Muscle layer of colon (tissue), 2 donors: ENCODE measurements around the gene MRPL2.
"Not testable (repeated sequence)": the region's sequence is repeated elsewhere in the genome, so short reads cannot be mapped to it uniquely, and the experiment has no call there.

ENCODE experiments used
- H3K27ac ChIP-seq: one replicate; pipeline ENCODE4 v1.7.0; 2013; ENCODE audit warnings: low read depth, mild to moderate bottlenecking, low read length, moderate library complexity
- H3K27me3 ChIP-seq, 2 donors: one replicate each; pipeline ENCODE4 v1.7.0; 2013; ENCODE audit warnings: low read length in 2 of 2, mild to moderate bottlenecking in 2 of 2; ENCODE audit not compliant: insufficient read depth in 2 of 2, control insufficient read depth in 1 of 2
- H3K36me3 ChIP-seq: one replicate; pipeline ENCODE4 v1.7.0; 2013; ENCODE audit warnings: mild to moderate bottlenecking, low read length; ENCODE audit not compliant: insufficient read depth
- H3K4me1 ChIP-seq: one replicate; pipeline ENCODE4 v1.7.0; 2013; ENCODE audit warnings: mild to moderate bottlenecking, low read length; ENCODE audit not compliant: insufficient read depth
- H3K4me3 ChIP-seq, 2 donors: one replicate each; pipeline ENCODE4 v1.7.0; 2013; ENCODE audit warnings: low read length in 2 of 2, low read depth in 1 of 2, mild to moderate bottlenecking in 1 of 2, moderate library complexity in 1 of 2
- H3K9ac ChIP-seq: one replicate; pipeline ENCODE4 v1.7.0; 2013; ENCODE audit warnings: low read length
- H3K9me3 ChIP-seq: one replicate; pipeline ENCODE4 v1.7.0; 2013; ENCODE audit warnings: mild to moderate bottlenecking, low read length
- donor health status: abdominal sarcoma.
- donor health status: Adenocarcinoma of cecum.

MRPL2 gene

GRCh38 chr6:43045371-43045930, 13.8 kb downstream of the MRPL2 start:
- Histone ChIP-seq H3K4me1 (no peaks in the 10 kb centered on the region), H3K27ac (no peak overlapping the region), H3K9me3 (no peaks in the 10 kb centered on the region), H3K9ac (no peak overlapping the region), H3K36me3 (peaks cover 29% of the 10 kb centered on the region), H3K4me3 (no peak overlapping the region), H3K27me3 (no peaks in the 10 kb centered on the region)

GRCh38 chr6:43043310-43043709, 15.9 kb downstream of the MRPL2 start:
- no peak overlapping the region for H3K9ac ChIP-seq
- no peaks in the 10 kb centered on the region for H3K4me1 ChIP-seq
- H3K27ac ChIP-seq, result no peak overlapping the region
- no peak overlapping the region for H3K4me3 ChIP-seq
- no peaks in the 10 kb centered on the region for H3K9me3 ChIP-seq
- no peaks in the 10 kb centered on the region for H3K27me3 ChIP-seq
- H3K36me3 ChIP-seq, result peaks cover 28% of the 10 kb centered on the region

- not testable (repeated sequence) for H3K27me3 ChIP-seq, H3K4me1 ChIP-seq, H3K4me3 ChIP-seq, H3K9ac ChIP-seq, H3K9me3 ChIP-seq, H3K27ac ChIP-seq
- H3K36me3 ChIP-seq, result peaks cover 42% of the 10 kb centered on the region
These were observed 17.8 kb downstream of the MRPL2 start for GRCh38 chr6:43041475-43041874.

- Histone ChIP-seq H3K27ac (no peak overlapping the region), H3K9ac (no peak overlapping the region), H3K27me3 (no peaks in the 10 kb centered on the region), H3K4me3 (no peak overlapping the region), H3K4me1 (peaks cover 3% of the 10 kb centered on the region), H3K9me3 (no peaks in the 10 kb centered on the region), H3K36me3 (peaks cover 35% of the 10 kb centered on the region)
These were observed 18.5 kb downstream of the MRPL2 start for GRCh38 chr6:43040542-43041257.

- Histone ChIP-seq H3K4me1 (peaks cover 3% of the 10 kb centered on the region), H3K36me3 (peaks cover 36% of the 10 kb centered on the region), H3K4me3 (no peak overlapping the region), H3K9ac (no peak overlapping the region), H3K27me3 (no peaks in the 10 kb centered on the region), H3K9me3 (no peaks in the 10 kb centered on the region), H3K27ac (no peak overlapping the region)
These were observed 20.5 kb downstream of the MRPL2 start for GRCh38 chr6:43038727-43039126.

- H3K4me1 ChIP-seq, result peaks cover 3% of the 10 kb centered on the region
- H3K27me3 ChIP-seq, result no peaks in the 10 kb centered on the region
- H3K9me3 ChIP-seq, result no peaks in the 10 kb centered on the region
- no peak overlapping the region for H3K27ac ChIP-seq
- no peak overlapping the region for H3K4me3 ChIP-seq
- H3K36me3 ChIP-seq, result peaks cover 41% of the 10 kb centered on the region
- H3K9ac ChIP-seq, result no peak overlapping the region
These were observed 21.5 kb downstream of the MRPL2 start for GRCh38 chr6:43037706-43038105.

- H3K36me3 ChIP-seq, result peaks cover 41% of the 10 kb centered on the region
- H3K9me3 ChIP-seq, result no peaks in the 10 kb centered on the region
- peaks cover 3% of the 10 kb centered on the region for H3K4me1 ChIP-seq
- H3K4me3 ChIP-seq, result no peak overlapping the region
- H3K27me3 ChIP-seq, result no peaks in the 10 kb centered on the region
- H3K27ac ChIP-seq, result no peak overlapping the region
- H3K9ac ChIP-seq, result no peak overlapping the region
These were observed 22.0 kb downstream of the MRPL2 start for GRCh38 chr6:43037197-43037596.

GRCh38 chr6:43036712-43037111, 22.5 kb downstream of the MRPL2 start:
- Histone ChIP-seq H3K27me3 (no peaks in the 10 kb centered on the region), H3K9me3 (no peaks in the 10 kb centered on the region), H3K9ac (no peak overlapping the region), H3K4me3 (no peak overlapping the region), H3K4me1 (peaks cover 3% of the 10 kb centered on the region), H3K36me3 (peaks cover 41% of the 10 kb centered on the region), H3K27ac (no peak overlapping the region)

- Histone ChIP-seq H3K27me3 (no peaks in the 10 kb centered on the region), H3K9ac (no peak overlapping the region), H3K9me3 (no peaks in the 10 kb centered on the region), H3K27ac (no peak overlapping the region), H3K4me3 (no peak overlapping the region), H3K36me3 (peaks cover 41% of the 10 kb centered on the region), H3K4me1 (peaks cover 3% of the 10 kb centered on the region)
These were observed 23.6 kb downstream of the MRPL2 start for GRCh38 chr6:43035495-43036194.

GRCh38 chr6:43034190-43034525, 25.1 kb downstream of the MRPL2 start:
- Histone ChIP-seq H3K27ac (no peak overlapping the region), H3K9ac (no peak overlapping the region), H3K27me3 (no peaks in the 10 kb centered on the region), H3K9me3 (no peaks in the 10 kb centered on the region), H3K4me3 (no peak overlapping the region), H3K36me3 (peaks cover 50% of the 10 kb centered on the region), H3K4me1 (peaks cover 3% of the 10 kb centered on the region)

- Histone ChIP-seq H3K4me1 (peaks cover 3% of the 10 kb centered on the region), H3K4me3 (no peak overlapping the region), H3K27me3 (no peaks in the 10 kb centered on the region), H3K9me3 (no peaks in the 10 kb centered on the region), H3K27ac (no peak overlapping the region), H3K9ac (no peak overlapping the region), H3K36me3 (peaks cover 50% of the 10 kb centered on the region)
These were observed 25.6 kb downstream of the MRPL2 start for GRCh38 chr6:43033496-43034189.
